ENCODE measurements around the gene MMP24OS. TPM values are rescaled to one million over a fixed set of nuclear protein-coding genes. Genes with fewer than 3 reads are reported as not detected.
"Not testable (repeated sequence)": the region's sequence is repeated elsewhere in the genome, so short reads cannot be mapped to it uniquely, and the experiment has no call there.

The MMP24OS gene
- total RNA-seq, 1 donor from 2014 or later = 94.6 TPM

GRCh38 chr20:35263532-35264341 lies 14.2 kb downstream of the MMP24OS start:
- Mint-ChIP-seq H3K4me1 (ENCODE audit: low read depth) (peaks cover 15% of the 10 kb centered on the region), H3K4me3 (ENCODE audit: unreplicated experiment) (peak overlapping the region; percentile 40), H3K27me3 (ENCODE audit: low read depth) (no peaks in the 10 kb centered on the region), H3K27ac (ENCODE audit: unreplicated experiment) (peak overlapping the region; percentile 94), H3K9me3 (ENCODE audit: low read depth) (no peaks in the 10 kb centered on the region), H3K36me3 (ENCODE audit: low read depth) (peaks cover 8% of the 10 kb centered on the region)
- TF ChIP-seq CTCF (IDR thresholded peaks at IDR 0.05) = no peak
- DNase-seq (ENCODE audit: low spot score) = no peak

- peak; percentile 25 for TF ChIP-seq CTCF (IDR thresholded peaks at IDR 0.05)
- Mint-ChIP-seq H3K27ac (ENCODE audit: unreplicated experiment) (peak overlapping the region; percentile 94), H3K4me3 (ENCODE audit: unreplicated experiment) (peak overlapping the region; percentile 40), H3K4me1 (ENCODE audit: low read depth) (peaks cover 20% of the 10 kb centered on the region)
- not testable (repeated sequence) for DNase-seq (ENCODE audit: low spot score); H3K27me3 Mint-ChIP-seq (ENCODE audit: low read depth); H3K9me3 Mint-ChIP-seq (ENCODE audit: low read depth); H3K36me3 Mint-ChIP-seq (ENCODE audit: low read depth)
Measured at GRCh38 chr20:35262731-35263531, 15.0 kb downstream of the MMP24OS start.

GRCh38 chr20:35262321-35262720 lies 15.6 kb downstream of the MMP24OS start:
- not testable (repeated sequence) for H3K27ac Mint-ChIP-seq (ENCODE audit: unreplicated experiment); H3K27me3 Mint-ChIP-seq (ENCODE audit: low read depth); H3K9me3 Mint-ChIP-seq (ENCODE audit: low read depth); H3K4me3 Mint-ChIP-seq (ENCODE audit: unreplicated experiment); DNase-seq (ENCODE audit: low spot score); H3K36me3 Mint-ChIP-seq (ENCODE audit: low read depth)
- H3K4me1 Mint-ChIP-seq (ENCODE audit: low read depth) = peaks cover 26% of the 10 kb centered on the region

GRCh38 chr20:35260426-35260825 lies 17.5 kb downstream of the MMP24OS start:
- no peak overlapping the region for H3K4me3 Mint-ChIP-seq (ENCODE audit: unreplicated experiment)
- no peaks in the 10 kb centered on the region for H3K27me3 Mint-ChIP-seq (ENCODE audit: low read depth)
- H3K4me1 Mint-ChIP-seq (ENCODE audit: low read depth) = peaks cover 29% of the 10 kb centered on the region
- no peak for DNase-seq (ENCODE audit: low spot score)
- TF ChIP-seq CTCF (IDR thresholded peaks at IDR 0.05) = no peak
- H3K9me3 Mint-ChIP-seq (ENCODE audit: low read depth) = no peaks in the 10 kb centered on the region
- peaks cover 2% of the 10 kb centered on the region for H3K36me3 Mint-ChIP-seq (ENCODE audit: low read depth)
- no peak overlapping the region for H3K27ac Mint-ChIP-seq (ENCODE audit: unreplicated experiment)

- peak; percentile 14 for DNase-seq (ENCODE audit: low spot score)
- no peaks in the 10 kb centered on the region for H3K27me3 Mint-ChIP-seq (ENCODE audit: low read depth)
Measured at GRCh38 chr20:35257175-35257909, 20.6 kb downstream of the MMP24OS start.

More at GRCh38 chr20:35257175-35257909, 20.6 kb downstream of the MMP24OS start:
- TF ChIP-seq CTCF (IDR thresholded peaks at IDR 0.05) = no peak
- Mint-ChIP-seq H3K9me3 (ENCODE audit: low read depth) (no peaks in the 10 kb centered on the region), H3K36me3 (ENCODE audit: low read depth) (peaks cover 5% of the 10 kb centered on the region), H3K27ac (ENCODE audit: unreplicated experiment) (peak overlapping the region; percentile 67), H3K4me1 (ENCODE audit: low read depth) (peaks cover 14% of the 10 kb centered on the region), H3K4me3 (ENCODE audit: unreplicated experiment) (no peak overlapping the region)
